NCI-H526 treated with DMSO at 0.1 percent for 48 hours (cell line): ENCODE data around the gene PIGM.

ENCODE experiments used
- DNase-seq: peaks from one replicate; lab custom pipeline; 2025; lab: John Stamatoyannopoulos, UW

PIGM gene

DNA sequence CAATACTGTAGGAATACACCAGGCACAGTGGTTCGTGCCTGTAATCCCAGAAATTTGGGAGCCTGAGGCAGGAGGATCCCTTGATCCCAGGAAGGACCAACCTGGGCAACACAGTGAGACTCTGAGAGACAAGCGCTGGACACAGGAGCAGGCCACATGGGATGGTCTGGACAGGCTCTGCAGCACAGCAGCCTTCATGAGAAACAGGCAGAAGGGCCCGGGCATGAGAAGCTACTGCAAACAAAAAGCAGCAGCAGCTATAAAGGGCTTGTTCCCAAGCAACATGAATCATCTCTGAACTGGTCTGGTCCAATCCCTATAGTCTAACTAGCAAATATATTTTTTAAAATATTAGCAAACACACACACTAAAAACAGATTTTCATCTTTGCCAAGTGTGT is 42.2 kb downstream of the PIGM start:
- no peak for DNase-seq

DNA sequence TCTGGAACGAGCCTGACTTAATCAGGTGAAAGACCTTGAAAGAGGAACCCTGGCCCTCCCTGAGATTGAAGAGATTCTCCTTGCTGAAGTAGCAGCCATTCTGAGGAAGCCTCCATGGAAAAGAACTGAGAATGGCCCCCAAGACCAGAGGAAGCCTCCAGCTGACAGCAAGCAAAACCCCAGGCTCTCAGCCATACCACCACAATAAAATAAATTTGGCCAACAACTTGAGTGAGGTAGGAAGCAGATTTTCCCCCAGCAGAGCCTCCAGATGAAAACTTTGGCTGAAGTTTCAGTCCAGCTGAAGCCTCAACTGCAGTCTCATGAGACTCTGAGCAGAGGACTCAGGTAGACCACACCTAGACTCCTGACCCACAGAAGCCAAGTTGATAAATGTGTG is 43.8 kb downstream of the PIGM start:
- DNase-seq, result no peak

- DNase-seq, result no peak
These were observed 44.6 kb downstream of the PIGM start for GRCh38 chr1:159987186-159987585.

DNA sequence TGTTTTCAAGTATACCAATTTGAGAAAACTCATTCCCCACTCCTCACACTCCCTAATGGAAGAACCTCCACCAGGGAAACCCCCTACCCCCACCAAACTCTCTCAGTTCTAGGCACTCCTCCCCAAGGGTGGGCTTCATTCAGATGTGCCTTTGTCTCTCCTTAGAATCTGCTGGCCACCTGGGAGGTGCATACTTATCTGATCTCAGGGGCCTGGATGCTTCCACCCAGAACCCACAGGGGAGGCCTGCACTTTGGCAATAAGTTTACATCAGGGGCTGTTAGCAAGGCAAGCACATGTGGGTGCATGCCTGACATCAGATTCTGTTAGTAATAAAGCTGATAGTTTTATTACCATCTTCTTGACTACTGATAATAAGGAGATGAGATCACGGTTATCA is 45.3 kb downstream of the PIGM start:
- DNase-seq, result no peak

- no peak for DNase-seq
These were observed 45.7 kb downstream of the PIGM start for GRCh38 chr1:159986093-159986492.

GRCh38 chr1:159985473-159985872 is 46.3 kb downstream of the PIGM start:
- DNase-seq, result no peak

- DNase-seq, result no peak
These were observed 48.1 kb downstream of the PIGM start for GRCh38 chr1:159983681-159984080.

DNA sequence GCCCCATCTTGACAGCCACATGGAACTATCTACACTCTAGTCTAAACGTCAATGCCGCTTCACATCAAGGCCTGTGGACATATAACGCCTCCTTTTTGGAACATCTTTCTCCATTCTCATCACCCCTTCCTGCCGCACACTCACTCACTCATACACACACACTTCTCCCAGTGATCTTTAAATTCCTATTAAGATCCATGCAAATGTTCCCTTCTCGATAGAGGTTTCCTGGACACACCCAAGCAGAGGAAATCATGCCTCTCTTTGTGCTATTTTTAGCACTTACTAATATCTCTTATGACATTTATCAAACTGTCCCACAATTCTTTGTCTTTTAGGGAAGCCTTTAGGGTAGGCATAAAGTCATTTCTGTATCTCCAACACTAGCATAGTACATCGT is 49.5 kb downstream of the PIGM start:
- DNase-seq, result no peak

DNA sequence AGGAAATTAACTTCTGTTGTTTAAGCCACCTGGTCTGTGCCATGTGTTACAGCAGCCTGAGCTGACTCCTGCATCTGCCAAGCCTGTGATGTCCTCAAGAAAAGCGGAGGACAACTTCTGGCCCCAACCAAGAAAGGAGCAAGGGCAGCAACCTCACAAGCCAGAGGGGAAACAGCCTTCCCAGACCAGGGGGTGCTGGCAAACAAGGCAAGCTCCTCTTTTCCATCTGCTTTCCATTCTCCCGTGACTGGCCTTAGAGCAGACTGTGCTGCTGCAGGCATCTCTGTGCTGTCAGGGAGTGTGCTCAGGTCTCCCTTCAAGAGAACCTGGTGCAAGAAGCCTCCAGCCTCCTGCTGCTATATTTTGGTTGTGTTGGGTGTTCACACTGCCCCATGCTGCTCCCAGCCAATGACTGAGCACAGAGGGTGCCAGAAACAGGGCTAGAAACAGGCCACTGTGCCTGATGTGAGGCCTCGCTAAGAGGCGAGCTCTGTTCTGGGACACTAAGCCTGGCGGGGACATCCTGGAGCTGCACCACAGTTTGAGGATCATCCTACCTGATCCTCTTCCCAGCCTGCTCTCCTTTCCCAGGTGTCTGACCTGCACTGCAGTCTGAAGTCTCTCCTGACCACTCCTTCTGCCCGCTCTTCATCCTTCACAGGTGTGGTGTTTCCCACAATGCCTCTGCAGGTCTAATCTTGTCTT is 50.3 kb downstream of the PIGM start:
- DNase-seq, result no peak

DNA sequence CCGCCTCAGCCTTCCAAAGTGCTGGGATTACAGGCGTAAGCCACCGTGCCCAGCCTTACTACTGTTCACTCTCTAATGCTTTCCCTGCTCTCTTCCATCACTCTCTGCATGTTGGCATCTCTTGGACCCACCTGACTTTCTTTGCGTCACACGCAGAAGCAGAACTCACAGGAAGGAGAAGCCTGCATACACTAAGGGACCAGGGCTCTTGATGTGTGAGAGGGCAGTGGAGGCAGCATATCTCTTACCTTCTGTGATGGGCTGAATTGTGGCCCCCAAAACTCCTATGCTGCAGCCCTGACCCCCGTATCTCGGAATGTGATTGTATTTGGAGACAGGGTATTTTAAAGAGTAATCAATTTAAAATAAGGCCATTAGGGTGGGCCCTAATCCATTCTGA is 51.0 kb downstream of the PIGM start:
- no peak for DNase-seq

- DNase-seq, result no peak
These were observed 51.7 kb downstream of the PIGM start for GRCh38 chr1:159980076-159980475.

- no peak for DNase-seq
These were observed 52.5 kb downstream of the PIGM start for GRCh38 chr1:159979257-159979656.

DNA sequence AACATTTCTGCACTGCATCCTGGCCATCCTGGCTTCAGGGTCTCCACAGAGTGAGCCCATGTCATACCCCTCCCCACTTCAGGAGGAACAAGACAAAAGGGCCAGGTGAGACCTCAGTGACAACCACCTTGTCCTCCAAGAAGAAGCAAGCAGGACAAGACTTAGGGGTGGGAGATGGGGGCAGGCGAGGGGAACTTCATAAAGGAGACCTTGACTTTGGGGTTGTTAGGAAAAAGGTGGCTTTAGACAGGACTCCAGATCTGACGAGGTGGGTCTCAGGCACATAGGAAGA is 53.7 kb downstream of the PIGM start:
- no peak for DNase-seq

- DNase-seq, result no peak
These were observed 54.3 kb downstream of the PIGM start for GRCh38 chr1:159977364-159978106.
